GM19452 (cell line): ENCODE measurements around the gene PDGFRB.

Experiments used
- ATAC-seq: cut with Tn5 transposase; IDR thresholded peaks from one replicate; pipeline ENCODE4 v1.9.1; 2021; ENCODE audit not compliant: unreplicated experiment

Gene PDGFRB

GRCh38 chr5:150182774-150183173, 27.1 kb upstream of the PDGFRB start:
- ATAC-seq: no peak

- no peak for ATAC-seq
These were observed 26.3 kb upstream of the PDGFRB start for GRCh38 chr5:150181766-150182545.

GRCh38 chr5:150181027-150181426, 25.4 kb upstream of the PDGFRB start:
- ATAC-seq: no peak

GRCh38 chr5:150180241-150181026, 24.8 kb upstream of the PDGFRB start:
- ATAC-seq: no peak

GRCh38 chr5:150179019-150179620, 23.5 kb upstream of the PDGFRB start:
- no peak for ATAC-seq

GRCh38 chr5:150178262-150178661, 22.6 kb upstream of the PDGFRB start:
- ATAC-seq: no peak

GRCh38 chr5:150177721-150178120, 22.1 kb upstream of the PDGFRB start:
- no peak for ATAC-seq

GRCh38 chr5:150176745-150177477, 21.3 kb upstream of the PDGFRB start:
- no peak for ATAC-seq

GRCh38 chr5:150175536-150175935, 19.9 kb upstream of the PDGFRB start:
- no peak for ATAC-seq

GRCh38 chr5:150175076-150175475, 19.4 kb upstream of the PDGFRB start:
- ATAC-seq: no peak

GRCh38 chr5:150174285-150174684, 18.6 kb upstream of the PDGFRB start:
- no peak for ATAC-seq

- no peak for ATAC-seq
These were observed 17.5 kb upstream of the PDGFRB start for GRCh38 chr5:150173161-150173560.

- no peak for ATAC-seq
These were observed 16.9 kb upstream of the PDGFRB start for GRCh38 chr5:150172556-150172955.

- no peak for ATAC-seq
These were observed 16.5 kb upstream of the PDGFRB start for GRCh38 chr5:150172145-150172544.

GRCh38 chr5:150168864-150169263, 13.2 kb upstream of the PDGFRB start:
- no peak for ATAC-seq

- ATAC-seq: no peak
These were observed 12.3 kb upstream of the PDGFRB start for GRCh38 chr5:150167908-150168307.

GRCh38 chr5:150167512-150167850, 11.8 kb upstream of the PDGFRB start:
- no peak for ATAC-seq

- ATAC-seq: no peak
These were observed 11.2 kb upstream of the PDGFRB start, which contains the start of gene CDX1 for GRCh38 chr5:150166650-150167511. TSS of gene CDX1 (plus strand) at chr5:150166778. CDS start at chr5:150166877, 99 bp downstream.

- ATAC-seq: no peak
These were observed 10.5 kb upstream of the PDGFRB start for GRCh38 chr5:150166037-150166649.
